Measurements from ENCODE around the gene EEFSEC.

The EEFSEC gene

GRCh38 chr3:128456776-128457715 is 303.8 kb downstream of the EEFSEC start:
- no peak for DNase-seq

GRCh38 chr3:128457937-128458336 is 304.7 kb downstream of the EEFSEC start:
- no peak for DNase-seq

Data from NCI-H774 (cell line).